SK-N-SH (cell line): ENCODE results near the gene NPFFR1.

ENCODE experiments used
- CHD2 ChIP-seq: fragments of 150-350 bp; IDR thresholded peaks from 2 replicates; pipeline ENCODE4 v1.6.1; 2018; ENCODE audit warnings: low read length; ENCODE audit not compliant: partially characterized antibody
- CTCF ChIP-seq: fragments of 200-600 bp; sonication (generic); IDR thresholded peaks from 2 replicates; pipeline ENCODE4 v1.6.1; 2017; ENCODE audit warnings: antibody characterized with exemption, mild to moderate bottlenecking, moderate library complexity
- EP300 ChIP-seq, 2 experiments: IDR thresholded peaks; 2 replicates each; pipeline versions ENCODE4 v1.4.0 to v1.6.1; 2012; ENCODE audit warnings: borderline replicate concordance in 1 of 2, low read depth in 1 of 2, low read length in 1 of 2
- JUND ChIP-seq: IDR thresholded peaks from 2 replicates; pipeline ENCODE4 v1.4.0; 2012
- NRF1 ChIP-seq: IDR thresholded peaks from 2 replicates; pipeline ENCODE4 v1.6.1; 2012; ENCODE audit warnings: low read depth, mild to moderate bottlenecking, low read length
- PBX3 ChIP-seq: IDR thresholded peaks from 2 replicates; pipeline ENCODE4; 2012
- POLR2AphosphoS5 ChIP-seq: IDR thresholded peaks from 2 replicates; pipeline ENCODE4 v1.6.1; 2012; ENCODE audit warnings: low read depth, low read length
- RAD21 ChIP-seq: IDR thresholded peaks from 2 replicates; pipeline ENCODE4 v1.6.1; 2012; ENCODE audit warnings: mild to moderate bottlenecking, low read length
- SIN3A ChIP-seq: IDR thresholded peaks from 2 replicates; pipeline ENCODE4 v1.6.1; 2012; ENCODE audit warnings: low read depth, mild to moderate bottlenecking, low read length, moderate library complexity, borderline replicate concordance
- SMC3 ChIP-seq: IDR thresholded peaks from 2 replicates; pipeline ENCODE4 v1.6.1; 2012; ENCODE audit warnings: low read depth, low read length, improper control_type of control experiment
- USF1 ChIP-seq: IDR thresholded peaks from 2 replicates; pipeline ENCODE4 v1.4.0; 2012; ENCODE audit warnings: low read depth, borderline replicate concordance
- USF2 ChIP-seq: fragments of 150-350 bp; IDR thresholded peaks from 2 replicates; pipeline ENCODE4 v1.6.1; 2017; ENCODE audit warnings: antibody characterized with exemption, low read length, low read depth, borderline replicate concordance
- YY1 ChIP-seq: IDR thresholded peaks from 2 replicates; pipeline ENCODE4 v1.4.0; 2012; ENCODE audit warnings: low read depth, mild to moderate bottlenecking

- no peak for TF ChIP-seq USF1
- TF ChIP-seq NRF1, result no peak
- TF ChIP-seq CTCF, result no peak
- no peak for TF ChIP-seq USF2
- no peak for TF ChIP-seq POLR2AphosphoS5
- no peak for TF ChIP-seq YY1
- no peak for TF ChIP-seq CHD2
- TF ChIP-seq SMC3, result no peak
- TF ChIP-seq EP300 (IDR thresholded peaks at IDR 0.05; ENCODE audit: borderline replicate concordance in 1 of 2, low read depth in 1 of 2, low read length in 1 of 2), result no peak
- TF ChIP-seq SIN3A, result no peak
- no peak for TF ChIP-seq PBX3
- TF ChIP-seq JUND, result no peak
- TF ChIP-seq RAD21, result no peak
Observed at GRCh38 chr10:70303730-70304129, 19.9 kb upstream of the NPFFR1 start.
